Parathyroid adenoma (tissue), 2 donors: Measurements from ENCODE around the gene PDPK1.

ENCODE experiments used
- H2AFZ ChIP-seq: fragments of 300-600 bp; sonication (generic); one replicate; pipeline ENCODE4 v1.7.0; 2017; ENCODE audit warnings: antibody characterized with exemption, mild to moderate bottlenecking
- H3K27ac ChIP-seq: fragments of 300-600 bp; sonication (generic); one replicate; pipeline ENCODE4 v1.7.0; 2017
- H3K27me3 ChIP-seq: fragments of 300-600 bp; sonication (generic); one replicate; pipeline ENCODE4 v1.7.0; 2017; ENCODE audit warnings: low read length; ENCODE audit not compliant: control insufficient read depth, insufficient read depth
- H3K36me3 ChIP-seq: fragments of 300-600 bp; sonication (generic); one replicate; pipeline ENCODE4 v1.7.0; 2017; ENCODE audit warnings: low read length; ENCODE audit not compliant: control insufficient read depth, insufficient read depth
- H3K4me1 ChIP-seq: fragments of 300-600 bp; sonication (generic); one replicate; pipeline ENCODE4 v1.7.0; 2017; ENCODE audit warnings: control low read depth
- H3K4me2 ChIP-seq: fragments of 300-600 bp; sonication (generic); one replicate; pipeline ENCODE4 v1.7.0; 2017; ENCODE audit warnings: low read length
- H3K4me3 ChIP-seq: fragments of 300-600 bp; sonication (generic); one replicate; pipeline ENCODE4 v1.7.0; 2017; ENCODE audit warnings: low read depth, low read length
- H3K79me2 ChIP-seq: fragments of 300-600 bp; sonication (generic); one replicate; pipeline ENCODE4 v1.7.0; 2017; ENCODE audit warnings: control low read depth
- H3K9ac ChIP-seq: fragments of 300-600 bp; sonication (generic); one replicate; pipeline ENCODE4 v1.7.0; 2017; ENCODE audit warnings: mild to moderate bottlenecking
- H3K9me3 ChIP-seq: fragments of 300-600 bp; sonication (generic); one replicate; pipeline ENCODE4 v1.7.0; 2017; ENCODE audit warnings: low read length; ENCODE audit not compliant: control insufficient read depth
- CTCF ChIP-seq: fragments of 300-600 bp; sonication (generic); IDR thresholded peaks from one replicate; pipeline ENCODE4 v1.7.0; 2017; ENCODE audit warnings: antibody characterized with exemption, mild to moderate bottlenecking
- donor health status: primary hyperparathyroidism.

The PDPK1 gene

GRCh38 chr16:2584729-2585650 is 47.2 kb downstream of the PDPK1 start:
- Histone ChIP-seq H3K4me1 (no peaks in the 10 kb centered on the region), H3K9ac (no peak overlapping the region), H3K79me2 (peaks cover 31% of the 10 kb centered on the region), H3K9me3 (no peaks in the 10 kb centered on the region), H3K27ac (no peak overlapping the region), H3K4me2 (no peak overlapping the region), H3K4me3 (no peak overlapping the region), H2AFZ (no peak overlapping the region), H3K27me3 (no peaks in the 10 kb centered on the region), H3K36me3 (no peaks in the 10 kb centered on the region)
- no peak for TF ChIP-seq CTCF

GRCh38 chr16:2585651-2586081 is 47.8 kb downstream of the PDPK1 start:
- no peak overlapping the region for H2AFZ ChIP-seq
- no peaks in the 10 kb centered on the region for H3K36me3 ChIP-seq
- no peaks in the 10 kb centered on the region for H3K27me3 ChIP-seq
- no peak overlapping the region for H3K9ac ChIP-seq
- H3K4me2 ChIP-seq = no peak overlapping the region
- peaks cover 33% of the 10 kb centered on the region for H3K79me2 ChIP-seq
- no peaks in the 10 kb centered on the region for H3K4me1 ChIP-seq
- TF ChIP-seq CTCF = no peak
- no peak overlapping the region for H3K4me3 ChIP-seq
- no peak overlapping the region for H3K27ac ChIP-seq
- H3K9me3 ChIP-seq = no peaks in the 10 kb centered on the region

- no peaks in the 10 kb centered on the region for H3K4me1 ChIP-seq
- TF ChIP-seq CTCF = no peak
- no peaks in the 10 kb centered on the region for H3K27me3 ChIP-seq
- no peaks in the 10 kb centered on the region for H3K36me3 ChIP-seq
- H3K27ac ChIP-seq = no peak overlapping the region
- peaks cover 33% of the 10 kb centered on the region for H3K79me2 ChIP-seq
- no peak overlapping the region for H2AFZ ChIP-seq
- H3K4me3 ChIP-seq = no peak overlapping the region
- H3K9ac ChIP-seq = no peak overlapping the region
- H3K9me3 ChIP-seq = no peaks in the 10 kb centered on the region
- H3K4me2 ChIP-seq = no peak overlapping the region
Observed at GRCh38 chr16:2586241-2586640, 48.4 kb downstream of the PDPK1 start.

GRCh38 chr16:2586901-2587480 is 49.2 kb downstream of the PDPK1 start:
- no peaks in the 10 kb centered on the region for H3K9me3 ChIP-seq
- H3K4me1 ChIP-seq = no peaks in the 10 kb centered on the region
- no peaks in the 10 kb centered on the region for H3K27me3 ChIP-seq
- peaks cover 36% of the 10 kb centered on the region for H3K79me2 ChIP-seq
- H2AFZ ChIP-seq = no peak overlapping the region
- H3K4me3 ChIP-seq = no peak overlapping the region
- no peaks in the 10 kb centered on the region for H3K36me3 ChIP-seq
- H3K9ac ChIP-seq = no peak overlapping the region
- no peak overlapping the region for H3K27ac ChIP-seq
- no peak overlapping the region for H3K4me2 ChIP-seq
- no peak for TF ChIP-seq CTCF
